Effector memory CD8-positive, alpha-beta T cell (primary cell): Measurements from ENCODE around the gene DNAJC5G.

Experiments
- ATAC-seq: fragments of 150-1000 bp; cut with Tn5 transposase; replicated peaks from 2 replicates; pipeline ENCODE4 v1.10.0; 2021; ENCODE audit warnings: mild to moderate bottlenecking, moderate library complexity
- DNase-seq, 3 experiments: peaks; one replicate each; pipeline ENCODE4 v3.0.0; 2021
- H3K27ac Mint-ChIP-seq, 2 donors: one replicate each; pipeline ENCODE4 v1.8.0; 2022; ENCODE audit warnings: mild to moderate bottlenecking in 2 of 2, mixed read lengths in 2 of 2, moderate library complexity in 2 of 2
- H3K27me3 Mint-ChIP-seq, 2 donors: one replicate each; pipeline ENCODE4 v1.8.0; 2022; ENCODE audit warnings: mixed read lengths in 2 of 2
- H3K36me3 Mint-ChIP-seq: one replicate; pipeline ENCODE4 v1.8.0; 2022; ENCODE audit warnings: mild to moderate bottlenecking, moderate library complexity, mixed read lengths; ENCODE audit not compliant: insufficient read depth
- H3K4me1 Mint-ChIP-seq, 2 donors: one replicate each; pipeline ENCODE4 v1.8.0; 2022; ENCODE audit warnings: low read depth in 2 of 2, mixed read lengths in 2 of 2
- H3K4me3 Mint-ChIP-seq, 2 donors: one replicate each; pipeline ENCODE4 v1.8.0; 2022; ENCODE audit warnings: mild to moderate bottlenecking in 2 of 2, mixed read lengths in 2 of 2, moderate library complexity in 2 of 2
- H3K9me3 Mint-ChIP-seq, 2 donors: one replicate each; pipeline ENCODE4 v1.8.0; 2022; ENCODE audit warnings: mixed read lengths in 2 of 2

Gene DNAJC5G

GRCh38 chr2:27243391-27244130, 31.7 kb upstream of the DNAJC5G start:
- Mint-ChIP-seq H3K4me1 (peaks cover 0 to 9% of the 10 kb centered on the region in 2 donors), H3K4me3 (no peak overlapping the region), H3K27ac (peak overlapping the region in 1 of 2 donors; percentile 23), H3K9me3 (no peaks in the 10 kb centered on the region), H3K27me3 (peaks cover 0 to 5% of the 10 kb centered on the region in 2 donors), H3K36me3 (peaks cover 24% of the 10 kb centered on the region)
- ATAC-seq (no peak), DNase-seq (no peak)

- no peaks in the 10 kb centered on the region for H3K9me3 Mint-ChIP-seq
- DNase-seq (no peak), ATAC-seq (no peak)
- H3K36me3 Mint-ChIP-seq, result peaks cover 20% of the 10 kb centered on the region
- H3K4me1 Mint-ChIP-seq, result peaks cover 0 to 9% of the 10 kb centered on the region in 2 donors
- H3K27me3 Mint-ChIP-seq, result peaks cover 0 to 5% of the 10 kb centered on the region in 2 donors
- H3K4me3 Mint-ChIP-seq, result no peak overlapping the region
- no peak overlapping the region for H3K27ac Mint-ChIP-seq
These were observed 30.1 kb upstream of the DNAJC5G start for GRCh38 chr2:27245116-27245515.

DNA sequence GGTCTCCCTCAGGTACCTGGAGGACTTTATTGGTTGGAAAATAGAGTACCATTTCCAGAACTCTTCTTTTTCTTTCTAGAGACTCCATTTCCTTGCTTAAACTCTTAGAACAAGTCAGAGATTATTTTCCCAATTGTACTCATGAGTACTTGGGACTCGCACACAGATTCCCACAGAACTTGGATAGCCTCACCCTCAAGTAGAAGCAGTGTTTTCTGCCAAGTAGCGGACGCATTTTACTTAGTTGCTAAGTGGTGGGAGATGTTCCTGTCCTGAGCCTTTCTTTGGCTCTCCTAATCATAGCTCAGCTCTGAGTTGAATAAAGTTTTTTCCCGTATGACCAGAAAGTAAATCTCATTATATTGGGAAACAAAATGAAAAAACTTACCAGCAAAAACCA, 29.6 kb upstream of the DNAJC5G start:
- no peak overlapping the region for H3K27ac Mint-ChIP-seq
- H3K4me1 Mint-ChIP-seq, result peaks cover 0 to 6% of the 10 kb centered on the region in 2 donors
- peaks cover 4 to 7% of the 10 kb centered on the region in 2 donors for H3K27me3 Mint-ChIP-seq
- DNase-seq, result no peak
- peaks cover 16% of the 10 kb centered on the region for H3K36me3 Mint-ChIP-seq
- no peak overlapping the region for H3K4me3 Mint-ChIP-seq
- no peak for ATAC-seq
- H3K9me3 Mint-ChIP-seq, result no peaks in the 10 kb centered on the region

DNA sequence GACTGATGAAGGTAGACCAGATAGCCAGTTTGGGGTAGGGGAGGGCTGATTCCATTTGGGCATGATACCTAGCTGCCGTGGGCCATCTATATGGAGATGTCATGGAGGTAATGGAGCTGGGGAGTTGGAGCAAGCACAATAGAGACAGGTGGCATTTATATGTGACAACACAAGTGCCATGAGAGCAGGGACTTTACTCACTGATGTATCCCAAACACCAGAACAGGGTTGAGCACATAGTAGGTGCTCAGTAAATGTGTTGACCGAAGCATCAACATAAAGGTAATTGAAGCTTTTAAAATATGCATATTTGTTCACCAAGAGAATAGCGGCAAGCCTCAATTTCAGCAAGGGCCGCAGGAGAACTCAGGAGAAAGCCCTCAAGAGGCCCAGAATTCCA, 27.3 kb upstream of the DNAJC5G start:
- Mint-ChIP-seq H3K36me3 (peaks cover 10% of the 10 kb centered on the region), H3K4me3 (no peak overlapping the region), H3K9me3 (no peaks in the 10 kb centered on the region), H3K4me1 (no peaks in the 10 kb centered on the region), H3K27ac (no peak overlapping the region), H3K27me3 (peaks cover 18 to 22% of the 10 kb centered on the region in 2 donors)
- no peak for DNase-seq
- no peak for ATAC-seq

- Mint-ChIP-seq H3K27ac (no peak overlapping the region), H3K9me3 (no peaks in the 10 kb centered on the region), H3K27me3 (peaks cover 24 to 26% of the 10 kb centered on the region in 2 donors), H3K4me1 (no peaks in the 10 kb centered on the region), H3K36me3 (peaks cover 6% of the 10 kb centered on the region), H3K4me3 (no peak overlapping the region)
- ATAC-seq (no peak), DNase-seq (no peak)
These were observed 25.9 kb upstream of the DNAJC5G start for GRCh38 chr2:27249159-27249890.

- Mint-ChIP-seq H3K9me3 (no peaks in the 10 kb centered on the region), H3K27me3 (peaks cover 32 to 33% of the 10 kb centered on the region in 2 donors), H3K4me1 (no peaks in the 10 kb centered on the region), H3K4me3 (no peak overlapping the region), H3K27ac (peak overlapping the region in 1 of 2 donors; percentile 71), H3K36me3 (peaks cover 6% of the 10 kb centered on the region)
- ATAC-seq (peak; percentile 54), DNase-seq (peak; percentile 25 to 33 (median 33))
These were observed 25.2 kb upstream of the DNAJC5G start for GRCh38 chr2:27249891-27250651.

DNA sequence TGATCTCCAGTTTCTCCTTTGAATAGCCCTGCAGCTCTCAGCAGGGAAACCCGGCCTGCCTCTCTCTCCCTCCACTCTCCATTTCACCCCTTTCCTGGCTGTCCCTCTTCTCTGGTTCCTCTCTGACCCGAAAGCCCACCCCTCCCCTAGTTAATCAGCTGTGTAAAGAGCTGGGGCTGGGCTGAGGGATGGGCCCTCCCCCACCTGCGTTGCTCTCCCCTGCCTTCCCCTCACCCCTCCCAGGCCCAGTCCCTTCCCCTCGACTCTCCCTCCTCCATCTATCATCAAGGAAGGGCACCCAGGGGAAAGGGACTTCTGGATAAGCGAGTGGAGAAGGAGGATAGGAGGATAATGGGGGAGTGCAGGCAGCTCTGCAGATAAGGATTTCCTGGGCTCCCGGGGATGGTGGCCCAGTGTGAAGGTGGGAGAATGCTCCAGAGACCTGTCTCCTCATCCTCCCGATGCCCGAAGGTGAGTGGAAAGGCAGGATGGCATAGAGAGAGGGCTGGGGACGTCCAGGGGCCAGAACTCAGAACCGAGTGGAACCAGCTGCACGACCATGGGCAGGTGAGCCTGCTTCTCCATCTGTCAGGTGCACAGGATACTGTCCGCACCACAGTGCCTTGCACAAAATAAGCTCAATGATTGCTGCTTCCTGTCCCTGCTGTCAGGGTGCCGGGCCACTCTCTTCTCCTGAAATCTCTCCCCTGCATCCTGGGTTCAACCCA, 24.4 kb upstream of the DNAJC5G start:
- H3K36me3 Mint-ChIP-seq, result peaks cover 6% of the 10 kb centered on the region
- H3K27ac Mint-ChIP-seq, result peak overlapping the region in 1 of 2 donors; percentile 71
- no peaks in the 10 kb centered on the region for H3K9me3 Mint-ChIP-seq
- no peaks in the 10 kb centered on the region for H3K4me1 Mint-ChIP-seq
- DNase-seq (no peak), ATAC-seq (no peak)
- H3K27me3 Mint-ChIP-seq, result peaks cover 39 to 41% of the 10 kb centered on the region in 2 donors
- no peak overlapping the region for H3K4me3 Mint-ChIP-seq

GRCh38 chr2:27251766-27252165, 23.5 kb upstream of the DNAJC5G start:
- Mint-ChIP-seq H3K9me3 (no peaks in the 10 kb centered on the region), H3K4me1 (no peaks in the 10 kb centered on the region), H3K27ac (no peak overlapping the region), H3K27me3 (peaks cover 49% of the 10 kb centered on the region in 2 donors), H3K4me3 (no peak overlapping the region), H3K36me3 (peaks cover 6% of the 10 kb centered on the region)
- no peak for DNase-seq
- no peak for ATAC-seq

DNA sequence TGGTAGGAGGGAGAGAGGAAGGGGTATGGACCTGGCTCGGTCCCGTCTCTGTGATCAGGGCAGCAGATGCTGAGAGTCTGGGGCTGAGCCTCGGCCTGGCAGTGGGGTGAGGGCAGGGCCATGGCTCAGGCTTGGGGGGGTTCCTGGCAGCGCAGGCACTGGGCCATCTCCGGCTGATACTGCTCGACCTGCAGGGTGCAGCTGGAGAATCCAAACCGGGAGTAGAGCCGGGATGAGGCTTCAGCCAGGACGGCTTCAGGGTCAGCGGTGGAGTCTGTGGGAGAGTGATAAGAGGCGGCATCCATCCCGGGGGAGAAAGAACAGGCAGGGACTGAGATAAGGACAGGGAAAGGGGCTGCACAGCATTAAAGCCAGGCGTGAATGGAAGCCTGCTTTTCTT, 20.0 kb upstream of the DNAJC5G start:
- no peaks in the 10 kb centered on the region for H3K9me3 Mint-ChIP-seq
- H3K27me3 Mint-ChIP-seq, result peaks cover 76 to 83% of the 10 kb centered on the region in 2 donors
- H3K27ac Mint-ChIP-seq, result no peak overlapping the region
- H3K4me3 Mint-ChIP-seq, result no peak overlapping the region
- H3K36me3 Mint-ChIP-seq, result peaks cover 3% of the 10 kb centered on the region
- DNase-seq (no peak), ATAC-seq (no peak)
- no peaks in the 10 kb centered on the region for H3K4me1 Mint-ChIP-seq

GRCh38 chr2:27255660-27256059, 19.6 kb upstream of the DNAJC5G start:
- no peak for DNase-seq
- H3K27me3 Mint-ChIP-seq, result peaks cover 79 to 84% of the 10 kb centered on the region in 2 donors

DNA sequence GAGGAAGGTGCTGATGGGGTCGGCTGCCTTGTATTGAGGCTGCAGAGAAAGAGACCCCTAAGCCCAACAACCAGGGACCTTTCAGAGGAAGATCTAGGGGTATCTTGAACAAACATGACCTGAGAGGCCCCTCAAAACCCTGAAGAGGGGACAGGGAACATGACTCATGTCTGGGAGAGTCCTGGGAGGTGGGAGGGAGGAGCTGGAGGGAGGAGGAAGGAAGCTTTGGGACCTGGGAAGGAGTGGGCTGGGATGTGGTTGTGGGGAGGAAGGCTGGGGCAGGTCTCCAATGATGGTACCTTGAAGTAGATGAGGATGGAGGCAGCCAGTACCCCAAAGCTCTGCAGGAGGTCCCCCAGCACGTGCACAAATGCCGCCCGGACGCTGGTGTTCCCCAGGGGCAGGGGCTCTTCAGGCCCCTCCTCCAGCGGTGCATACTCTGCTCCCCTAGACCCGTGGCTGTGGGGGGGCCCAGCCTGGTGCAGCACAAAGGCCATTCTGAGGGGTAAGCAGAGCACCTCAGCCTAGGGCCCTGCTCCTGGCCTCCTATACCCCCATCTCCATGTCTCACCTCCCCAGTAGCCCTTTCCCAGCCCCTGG, 18.3 kb upstream of the DNAJC5G start:
- ATAC-seq (no peak), DNase-seq (no peak)
- H3K27ac Mint-ChIP-seq, result no peak overlapping the region
- H3K4me1 Mint-ChIP-seq, result peaks cover 9 to 12% of the 10 kb centered on the region in 2 donors
- peaks cover 78 to 84% of the 10 kb centered on the region in 2 donors for H3K27me3 Mint-ChIP-seq
- H3K9me3 Mint-ChIP-seq, result no peaks in the 10 kb centered on the region
- H3K36me3 Mint-ChIP-seq, result peaks cover 6% of the 10 kb centered on the region
- H3K4me3 Mint-ChIP-seq, result no peak overlapping the region

More at GRCh38 chr2:27255660-27256059, 19.6 kb upstream of the DNAJC5G start:
- H3K36me3 Mint-ChIP-seq, result peaks cover 3% of the 10 kb centered on the region
- H3K4me1 Mint-ChIP-seq, result peaks cover 0 to under 1% of the 10 kb centered on the region in 2 donors
- H3K9me3 Mint-ChIP-seq, result no peaks in the 10 kb centered on the region
- ATAC-seq, result no peak
- no peak overlapping the region for H3K27ac Mint-ChIP-seq
- no peak overlapping the region for H3K4me3 Mint-ChIP-seq

DNA sequence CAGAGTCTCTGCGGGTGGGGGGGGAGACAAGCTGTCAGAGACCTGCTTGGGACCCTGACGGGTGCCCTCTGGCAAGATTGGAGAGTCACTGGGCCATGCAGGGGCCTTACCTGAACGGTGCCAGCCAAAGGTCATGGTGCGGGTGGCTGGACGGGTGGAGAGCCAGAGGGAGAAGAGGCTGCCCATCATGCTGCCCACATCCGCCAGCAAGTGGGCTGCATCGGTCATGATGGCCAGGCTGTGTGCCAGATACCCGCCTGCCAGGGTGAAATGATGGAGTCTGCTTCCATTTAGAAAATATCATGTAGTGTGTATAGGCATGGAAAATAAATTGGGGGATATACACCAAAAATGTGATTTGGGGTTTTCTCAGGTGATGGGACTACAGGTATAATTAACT, 17.2 kb upstream of the DNAJC5G start:
- no peak for ATAC-seq

More for the DNA sequence above, 17.2 kb upstream of the DNAJC5G start:
- no peak overlapping the region for H3K4me3 Mint-ChIP-seq
- H3K9me3 Mint-ChIP-seq, result no peaks in the 10 kb centered on the region
- H3K36me3 Mint-ChIP-seq, result peaks cover 6% of the 10 kb centered on the region
- H3K27me3 Mint-ChIP-seq, result peaks cover 78 to 88% of the 10 kb centered on the region in 2 donors
- peaks cover 10 to 13% of the 10 kb centered on the region in 2 donors for H3K4me1 Mint-ChIP-seq
- H3K27ac Mint-ChIP-seq, result no peak overlapping the region
- DNase-seq, result no peak
